GM18867 (cell line): ENCODE results near the gene RAD18.

ENCODE experiments used
- ATAC-seq: cut with Tn5 transposase; IDR thresholded peaks from one replicate; pipeline ENCODE4 v1.9.1; 2021; ENCODE audit warnings: mild to moderate bottlenecking, moderate library complexity; ENCODE audit not compliant: unreplicated experiment

The RAD18 gene

GRCh38 chr3:8838765-8839423 is 124.4 kb downstream of the RAD18 start:
- no peak for ATAC-seq

GRCh38 chr3:8838234-8838633 is 125.0 kb downstream of the RAD18 start:
- ATAC-seq: no peak

GRCh38 chr3:8837162-8837561 is 126.1 kb downstream of the RAD18 start:
- ATAC-seq: no peak

- ATAC-seq: no peak
Observed at GRCh38 chr3:8836096-8836495, 127.2 kb downstream of the RAD18 start.

- ATAC-seq: no peak
Observed at GRCh38 chr3:8835385-8835784, 127.9 kb downstream of the RAD18 start.

- no peak for ATAC-seq
Observed at GRCh38 chr3:8834974-8835373, 128.3 kb downstream of the RAD18 start.

GRCh38 chr3:8827641-8828040 is 135.6 kb downstream of the RAD18 start:
- no peak for ATAC-seq
